Osteocyte (in vitro differentiated cells): ENCODE data around the gene PGM2. TPM values are rescaled to one million over a fixed set of nuclear protein-coding genes. Genes with fewer than 3 reads are reported as not detected.

ENCODE experiments used
- DNase-seq: peaks from one replicate; pipeline ENCODE4 v3.0.0; 2021; ENCODE audit warnings: mixed read lengths; ENCODE audit not compliant: unreplicated experiment; ENCODE audit errors: extremely low spot score
- H3K27ac Mint-ChIP-seq: one replicate; pipeline ENCODE4 v1.8.0; 2021; ENCODE audit warnings: mild to moderate bottlenecking, mixed read lengths; ENCODE audit not compliant: unreplicated experiment
- H3K27me3 Mint-ChIP-seq: one replicate; pipeline ENCODE4 v1.8.0; 2021; ENCODE audit warnings: mixed read lengths; ENCODE audit not compliant: unreplicated experiment
- H3K36me3 Mint-ChIP-seq: one replicate; pipeline ENCODE4 v1.8.0; 2021; ENCODE audit warnings: mixed read lengths; ENCODE audit not compliant: unreplicated experiment
- H3K4me1 Mint-ChIP-seq: one replicate; pipeline ENCODE4 v1.8.0; 2021; ENCODE audit warnings: mixed read lengths; ENCODE audit not compliant: unreplicated experiment
- H3K4me3 Mint-ChIP-seq: one replicate; pipeline ENCODE4 v1.8.0; 2021; ENCODE audit warnings: mild to moderate bottlenecking, moderate library complexity, mixed read lengths; ENCODE audit not compliant: unreplicated experiment
- H3K9me3 Mint-ChIP-seq: one replicate; pipeline ENCODE4 v1.8.0; 2021; ENCODE audit warnings: mixed read lengths; ENCODE audit not compliant: unreplicated experiment
- CTCF ChIP-seq: fragments of 200-600 bp; sonication (generic); IDR thresholded peaks from 2 replicates; pipeline ENCODE4 v1.5.0; 2021; ENCODE audit warnings: antibody characterized with exemption, mild to moderate bottlenecking, moderate library complexity
- total RNA-seq: library from RNA; stranded (reverse); gene quantifications from 2 replicates; pipeline ENCODE4 v1.2.1, GENCODE V29; 2021

Gene PGM2
- total RNA-seq, 1 donor from 2014 or later, result 19.8 TPM

GRCh38 chr4:37910091-37910486 is 83.6 kb downstream of the PGM2 start:
- peaks cover 15% of the 10 kb centered on the region for H3K4me1 Mint-ChIP-seq
- DNase-seq, result no peak
- H3K4me3 Mint-ChIP-seq, result no peak overlapping the region
- H3K9me3 Mint-ChIP-seq, result no peaks in the 10 kb centered on the region
- TF ChIP-seq CTCF, result no peak
- peaks cover 14% of the 10 kb centered on the region for H3K27me3 Mint-ChIP-seq
- H3K27ac Mint-ChIP-seq, result no peak overlapping the region
- no peaks in the 10 kb centered on the region for H3K36me3 Mint-ChIP-seq

Other genes with a start within 250 kb of the PGM2 start
- gene RELL1, start 140.3 kb upstream of the PGM2 start, total RNA-seq, result 15.6 and 17.4 TPM in 2 replicates
- gene TBC1D1, start 64.4 kb downstream of the PGM2 start, total RNA-seq, result 46.2 and 46.9 TPM in 2 replicates
- gene PTTG2, start 133.7 kb downstream of the PGM2 start, total RNA-seq, result not detected in 2 replicates